ENCODE measurements around the gene RPA1.

DNA sequence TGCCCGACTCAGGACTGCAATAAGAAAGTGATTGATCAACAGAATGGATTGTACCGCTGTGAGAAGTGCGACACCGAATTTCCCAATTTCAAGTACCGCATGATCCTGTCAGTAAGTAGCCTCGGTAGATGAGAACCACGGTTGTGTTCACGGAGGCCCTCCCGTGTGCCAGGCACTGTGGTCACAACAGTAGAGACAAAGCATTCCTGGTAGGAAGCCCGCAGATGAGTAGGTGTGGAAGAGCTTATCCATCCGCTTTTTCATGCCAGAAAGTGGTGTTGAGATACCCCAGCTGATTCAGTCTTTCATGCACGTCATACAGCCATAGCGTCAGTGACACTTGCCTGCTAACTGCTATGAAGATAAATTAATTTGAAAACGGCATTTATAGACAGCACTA is 58.9 kb downstream of the RPA1 start:
- TF ChIP-seq CTCF (conservative IDR thresholded peaks at IDR 0.05) (no peak), EZH2 (IDR thresholded peaks at IDR 0.05; ENCODE audit: low read depth) (no peak)

Data from PC-9 (cell line).